Measurements from ENCODE around the gene KRIT1. TPM values are rescaled to one million over a fixed set of nuclear protein-coding genes. Genes with fewer than 3 reads are reported as not detected.

Gene KRIT1
- polyA plus RNA-seq, 1 of the 3 experiments (the other 2 are of a cell fraction): 38.5 TPM

- Histone ChIP-seq H4K20me1 (ENCODE audit: insufficient read depth) (no peaks in the 10 kb centered on the region), H3K9ac (no peak overlapping the region), H3K9me2 (no peaks in the 10 kb centered on the region), H2AFZ (ENCODE audit: low read depth) (no peak overlapping the region), H3K79me2 (ENCODE audit: insufficient read depth) (peaks cover 28% of the 10 kb centered on the region), H3F3A (replicated peaks; ENCODE audit: insufficient read depth) (peaks cover 3% of the 10 kb centered on the region), H3K4me2 (no peak overlapping the region), H3K36me3 (replicated peaks in 1 of 2; ENCODE audit: control insufficient read depth in 1 of 2, insufficient read depth in 2 of 2, low read length in 1 of 2) (peaks cover 59 to 90% of the 10 kb centered on the region in 2 experiments), H3K4me3 (ENCODE audit: low read depth in 2 of 2, low read length in 1 of 2) (no peak overlapping the region), H3K4me1 (ENCODE audit: control insufficient read depth in 1 of 2, insufficient read depth in 2 of 2, low read depth in 1 of 2, low read length in 1 of 2) (no peaks in the 10 kb centered on the region), H3K9me3 (peaks cover 8% of the 10 kb centered on the region), H3K27ac (ENCODE audit: low read depth in 2 of 2, low read length in 1 of 2) (no peak overlapping the region), H3K27me3 (ENCODE audit: insufficient read depth) (no peaks in the 10 kb centered on the region)
- CTCF ChIA-PET: interaction anchor here (0.7 to 4.1 kb wide), 3 partner anchors 9 to 1363 kb away, joined by 3 to 15 read pairs (median 3); partner anchors contain the start of gene LRRD1
- no peak for DNase-seq
- POLR2A ChIA-PET: no interaction called here
- TF ChIP-seq RFX5 (IDR thresholded peaks at IDR 0.05; ENCODE audit: low read length) (no peak), GABPA (IDR thresholded peaks at IDR 0.05; ENCODE audit: low read depth) (no peak), FOSL2 (IDR thresholded peaks at IDR 0.05; ENCODE audit: borderline replicate concordance, low read depth) (no peak), USF1 (IDR thresholded peaks at IDR 0.05; ENCODE audit: borderline replicate concordance, low read depth) (no peak), EP300 (IDR thresholded peaks at IDR 0.05; ENCODE audit: borderline replicate concordance in 1 of 2, low read depth in 1 of 2, low read length in 1 of 2) (no peak), MXI1 (IDR thresholded peaks at IDR 0.05; ENCODE audit: low read depth, low read length) (no peak), JUND (IDR thresholded peaks at IDR 0.05) (no peak), SIN3A (IDR thresholded peaks at IDR 0.05; ENCODE audit: borderline replicate concordance, low read depth, low read length) (no peak), EZH2phosphoT487 (IDR thresholded peaks at IDR 0.05; ENCODE audit: borderline replicate concordance, low read depth) (no peak), RXRA (IDR thresholded peaks at IDR 0.05; ENCODE audit: borderline replicate concordance, low read depth) (no peak), GATA2 (CRISPR knock-in tag; IDR thresholded peaks at IDR 0.05) (no peak)
- TF ChIP-seq, protein P1, sequence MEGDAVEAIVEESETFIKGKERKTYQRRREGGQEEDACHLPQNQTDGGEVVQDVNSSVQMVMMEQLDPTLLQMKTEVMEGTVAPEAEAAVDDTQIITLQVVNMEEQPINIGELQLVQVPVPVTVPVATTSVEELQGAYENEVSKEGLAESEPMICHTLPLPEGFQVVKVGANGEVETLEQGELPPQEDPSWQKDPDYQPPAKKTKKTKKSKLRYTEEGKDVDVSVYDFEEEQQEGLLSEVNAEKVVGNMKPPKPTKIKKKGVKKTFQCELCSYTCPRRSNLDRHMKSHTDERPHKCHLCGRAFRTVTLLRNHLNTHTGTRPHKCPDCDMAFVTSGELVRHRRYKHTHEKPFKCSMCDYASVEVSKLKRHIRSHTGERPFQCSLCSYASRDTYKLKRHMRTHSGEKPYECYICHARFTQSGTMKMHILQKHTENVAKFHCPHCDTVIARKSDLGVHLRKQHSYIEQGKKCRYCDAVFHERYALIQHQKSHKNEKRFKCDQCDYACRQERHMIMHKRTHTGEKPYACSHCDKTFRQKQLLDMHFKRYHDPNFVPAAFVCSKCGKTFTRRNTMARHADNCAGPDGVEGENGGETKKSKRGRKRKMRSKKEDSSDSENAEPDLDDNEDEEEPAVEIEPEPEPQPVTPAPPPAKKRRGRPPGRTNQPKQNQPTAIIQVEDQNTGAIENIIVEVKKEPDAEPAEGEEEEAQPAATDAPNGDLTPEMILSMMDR (IDR thresholded peaks at IDR 0.05): no peak
- TF ChIP-seq, protein P2, sequence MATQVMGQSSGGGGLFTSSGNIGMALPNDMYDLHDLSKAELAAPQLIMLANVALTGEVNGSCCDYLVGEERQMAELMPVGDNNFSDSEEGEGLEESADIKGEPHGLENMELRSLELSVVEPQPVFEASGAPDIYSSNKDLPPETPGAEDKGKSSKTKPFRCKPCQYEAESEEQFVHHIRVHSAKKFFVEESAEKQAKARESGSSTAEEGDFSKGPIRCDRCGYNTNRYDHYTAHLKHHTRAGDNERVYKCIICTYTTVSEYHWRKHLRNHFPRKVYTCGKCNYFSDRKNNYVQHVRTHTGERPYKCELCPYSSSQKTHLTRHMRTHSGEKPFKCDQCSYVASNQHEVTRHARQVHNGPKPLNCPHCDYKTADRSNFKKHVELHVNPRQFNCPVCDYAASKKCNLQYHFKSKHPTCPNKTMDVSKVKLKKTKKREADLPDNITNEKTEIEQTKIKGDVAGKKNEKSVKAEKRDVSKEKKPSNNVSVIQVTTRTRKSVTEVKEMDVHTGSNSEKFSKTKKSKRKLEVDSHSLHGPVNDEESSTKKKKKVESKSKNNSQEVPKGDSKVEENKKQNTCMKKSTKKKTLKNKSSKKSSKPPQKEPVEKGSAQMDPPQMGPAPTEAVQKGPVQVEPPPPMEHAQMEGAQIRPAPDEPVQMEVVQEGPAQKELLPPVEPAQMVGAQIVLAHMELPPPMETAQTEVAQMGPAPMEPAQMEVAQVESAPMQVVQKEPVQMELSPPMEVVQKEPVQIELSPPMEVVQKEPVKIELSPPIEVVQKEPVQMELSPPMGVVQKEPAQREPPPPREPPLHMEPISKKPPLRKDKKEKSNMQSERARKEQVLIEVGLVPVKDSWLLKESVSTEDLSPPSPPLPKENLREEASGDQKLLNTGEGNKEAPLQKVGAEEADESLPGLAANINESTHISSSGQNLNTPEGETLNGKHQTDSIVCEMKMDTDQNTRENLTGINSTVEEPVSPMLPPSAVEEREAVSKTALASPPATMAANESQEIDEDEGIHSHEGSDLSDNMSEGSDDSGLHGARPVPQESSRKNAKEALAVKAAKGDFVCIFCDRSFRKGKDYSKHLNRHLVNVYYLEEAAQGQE (IDR thresholded peaks at IDR 0.05; ENCODE audit: low read depth, low read length): no peak
- WGBS (ENCODE audit: low lambda C conversion rate): 100% methylated on average over 1 of the region's 3 CpGs
These were observed 39.7 kb downstream of the KRIT1 start for GRCh38 chr7:92205987-92206386.
